ENCODE results near the gene ZFP42. TPM values are rescaled to one million over a fixed set of nuclear protein-coding genes. Genes with fewer than 3 reads are reported as not detected.
A peak's percentile ranks its signal among the peaks of the same experiment; 100 is the strongest.

ZFP42 gene
- total RNA-seq, 1 donor from 2014 or later, result not detected

DNA sequence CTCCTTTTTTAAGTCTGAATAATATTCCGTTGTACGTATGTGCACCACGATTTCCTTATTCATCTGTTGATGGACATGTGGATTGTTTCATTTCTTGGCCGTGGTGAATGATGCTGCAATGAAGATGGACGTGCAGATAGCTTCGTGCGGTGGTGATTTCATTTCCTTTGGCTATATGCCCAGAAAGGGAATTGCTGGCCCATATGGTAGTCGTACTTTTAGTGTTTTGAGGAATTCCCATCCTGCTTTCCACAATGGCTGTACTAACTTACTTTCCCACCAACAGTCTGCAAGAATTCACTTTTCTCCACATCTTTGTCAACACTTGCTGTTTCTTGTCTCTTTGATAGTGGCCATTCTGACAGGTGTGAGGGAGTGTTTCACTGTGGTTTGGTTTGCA is 12.8 kb downstream of the ZFP42 start:
- ATAC-seq, result no peak
- Histone ChIP-seq H3K27me3 (ENCODE audit: low read depth) (no peaks in the 10 kb centered on the region), H3K4me3 (no peak overlapping the region), H3K9me3 (no peaks in the 10 kb centered on the region), H3K27ac (no peak overlapping the region), H3K4me1 (no peaks in the 10 kb centered on the region), H3K36me3 (no peaks in the 10 kb centered on the region)
- TF ChIP-seq, protein P1, sequence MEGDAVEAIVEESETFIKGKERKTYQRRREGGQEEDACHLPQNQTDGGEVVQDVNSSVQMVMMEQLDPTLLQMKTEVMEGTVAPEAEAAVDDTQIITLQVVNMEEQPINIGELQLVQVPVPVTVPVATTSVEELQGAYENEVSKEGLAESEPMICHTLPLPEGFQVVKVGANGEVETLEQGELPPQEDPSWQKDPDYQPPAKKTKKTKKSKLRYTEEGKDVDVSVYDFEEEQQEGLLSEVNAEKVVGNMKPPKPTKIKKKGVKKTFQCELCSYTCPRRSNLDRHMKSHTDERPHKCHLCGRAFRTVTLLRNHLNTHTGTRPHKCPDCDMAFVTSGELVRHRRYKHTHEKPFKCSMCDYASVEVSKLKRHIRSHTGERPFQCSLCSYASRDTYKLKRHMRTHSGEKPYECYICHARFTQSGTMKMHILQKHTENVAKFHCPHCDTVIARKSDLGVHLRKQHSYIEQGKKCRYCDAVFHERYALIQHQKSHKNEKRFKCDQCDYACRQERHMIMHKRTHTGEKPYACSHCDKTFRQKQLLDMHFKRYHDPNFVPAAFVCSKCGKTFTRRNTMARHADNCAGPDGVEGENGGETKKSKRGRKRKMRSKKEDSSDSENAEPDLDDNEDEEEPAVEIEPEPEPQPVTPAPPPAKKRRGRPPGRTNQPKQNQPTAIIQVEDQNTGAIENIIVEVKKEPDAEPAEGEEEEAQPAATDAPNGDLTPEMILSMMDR (IDR thresholded peaks at IDR 0.05), result no peak
- no peak for DNase-seq
- intact Hi-C loops (cut with DNase I), result no loop called here

DNA sequence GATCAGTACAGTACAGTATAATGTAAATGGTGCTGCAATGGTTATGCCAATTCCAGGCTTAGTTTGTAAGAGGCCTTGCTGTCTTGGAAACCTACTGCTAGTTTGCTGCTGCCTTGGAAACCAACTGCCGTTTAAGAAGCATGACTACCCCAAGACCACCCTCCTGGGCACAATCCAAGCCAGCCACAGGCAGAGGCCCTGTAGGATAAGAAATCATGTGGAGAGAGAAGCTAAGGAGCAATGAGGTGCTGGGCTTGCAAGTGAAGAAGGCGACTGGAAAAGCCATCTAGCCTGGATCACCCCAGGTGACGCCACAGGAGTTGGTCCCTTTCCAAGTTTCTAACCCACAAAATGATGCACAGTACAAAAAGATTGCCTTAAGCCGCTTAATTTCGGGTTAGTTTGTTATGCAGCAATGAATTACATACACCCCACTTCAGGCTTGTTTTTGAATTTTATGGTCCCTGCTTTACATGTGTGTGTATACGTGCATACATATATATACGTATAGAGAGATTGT is 16.9 kb downstream of the ZFP42 start:
- Histone ChIP-seq H3K9me3 (no peaks in the 10 kb centered on the region), H3K36me3 (no peaks in the 10 kb centered on the region), H3K4me1 (no peaks in the 10 kb centered on the region), H3K27ac (no peak overlapping the region), H3K27me3 (ENCODE audit: low read depth) (no peaks in the 10 kb centered on the region), H3K4me3 (no peak overlapping the region)
- no peak for ATAC-seq
- no peak for DNase-seq
- intact Hi-C loops (cut with DNase I), result no loop called here
- TF ChIP-seq, protein P1 (IDR thresholded peaks at IDR 0.05), result no peak

DNA sequence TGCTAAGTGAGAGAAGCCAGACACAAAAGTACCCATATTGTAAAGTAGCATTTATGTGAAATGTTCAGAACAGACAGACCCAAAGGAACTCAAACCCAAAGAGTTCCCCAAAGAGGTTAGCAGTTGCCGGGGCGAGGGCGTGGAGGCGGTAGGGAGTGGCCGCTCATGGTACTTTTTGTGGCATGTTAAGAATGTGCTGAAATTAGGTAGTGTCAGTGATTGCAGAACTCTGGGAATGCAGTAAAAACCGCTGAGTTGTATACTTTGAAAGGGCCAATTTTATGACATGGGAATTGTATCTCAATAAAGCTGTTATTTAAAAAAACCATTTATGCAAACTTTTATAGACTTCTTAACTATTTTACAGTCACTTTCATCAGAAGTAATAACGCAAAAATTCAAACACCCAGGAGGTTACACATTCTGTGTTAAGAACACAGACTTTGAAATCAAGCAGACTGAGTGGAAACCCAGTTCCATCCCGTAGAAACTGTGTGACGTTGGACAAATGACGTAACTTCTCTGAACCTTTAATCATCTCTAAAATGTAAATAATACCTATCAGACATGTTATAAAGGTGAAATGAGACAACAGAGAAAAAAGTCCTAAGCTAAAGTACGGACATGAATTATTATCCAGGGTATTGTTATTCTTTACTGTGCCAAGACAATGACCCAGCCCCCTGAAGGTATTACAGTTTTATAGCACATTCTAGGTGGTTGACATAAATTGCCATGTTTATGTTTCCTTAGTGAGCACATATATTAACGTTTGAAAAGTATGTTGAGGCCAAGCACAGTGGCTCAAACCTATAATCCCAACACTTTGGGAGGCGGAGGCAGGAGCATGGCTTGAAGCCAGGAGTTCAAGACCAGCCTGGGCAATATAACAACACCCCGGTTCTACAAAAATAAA is 19.7 kb downstream of the ZFP42 start:
- H3K9me3 ChIP-seq, result no peaks in the 10 kb centered on the region
- H3K27ac ChIP-seq, result no peak overlapping the region
- DNase-seq, result no peak
- intact Hi-C loops (cut with DNase I), result no loop called here
- no peaks in the 10 kb centered on the region for H3K4me1 ChIP-seq
- H3K27me3 ChIP-seq (ENCODE audit: low read depth), result no peaks in the 10 kb centered on the region
- peak; percentile 42 to 45 for ATAC-seq
- no peak overlapping the region for H3K4me3 ChIP-seq
- TF ChIP-seq, protein P1 (IDR thresholded peaks at IDR 0.05), result no peak
- H3K36me3 ChIP-seq, result no peaks in the 10 kb centered on the region

DNA sequence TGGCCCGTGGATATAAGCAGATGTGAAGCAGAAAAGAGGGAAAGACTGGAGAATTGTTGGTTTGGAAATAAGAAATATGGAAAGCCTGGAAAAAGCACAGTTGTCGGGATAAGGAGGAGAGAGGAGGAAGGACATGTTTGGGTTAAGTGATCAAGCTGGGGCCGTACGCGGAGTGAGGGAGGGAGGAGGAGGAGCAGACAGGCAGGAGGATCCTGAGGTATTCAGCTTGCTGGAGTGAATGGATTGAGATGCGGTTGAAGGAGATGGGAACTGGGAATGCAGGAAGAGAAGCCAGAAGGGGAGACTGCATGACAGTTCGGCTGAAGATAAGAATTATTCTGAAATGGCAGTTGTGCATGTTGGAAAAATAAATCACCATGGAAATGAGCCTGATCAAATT is 21.2 kb downstream of the ZFP42 start:
- no peaks in the 10 kb centered on the region for H3K4me1 ChIP-seq
- no peaks in the 10 kb centered on the region for H3K9me3 ChIP-seq
- H3K27ac ChIP-seq, result no peak overlapping the region
- intact Hi-C loops (cut with DNase I), result no loop called here
- no peak overlapping the region for H3K4me3 ChIP-seq
- ATAC-seq (no peak), DNase-seq (no peak)
- TF ChIP-seq, protein P1 (IDR thresholded peaks at IDR 0.05), result no peak
- no peaks in the 10 kb centered on the region for H3K27me3 ChIP-seq (ENCODE audit: low read depth)
- H3K36me3 ChIP-seq, result no peaks in the 10 kb centered on the region

DNA sequence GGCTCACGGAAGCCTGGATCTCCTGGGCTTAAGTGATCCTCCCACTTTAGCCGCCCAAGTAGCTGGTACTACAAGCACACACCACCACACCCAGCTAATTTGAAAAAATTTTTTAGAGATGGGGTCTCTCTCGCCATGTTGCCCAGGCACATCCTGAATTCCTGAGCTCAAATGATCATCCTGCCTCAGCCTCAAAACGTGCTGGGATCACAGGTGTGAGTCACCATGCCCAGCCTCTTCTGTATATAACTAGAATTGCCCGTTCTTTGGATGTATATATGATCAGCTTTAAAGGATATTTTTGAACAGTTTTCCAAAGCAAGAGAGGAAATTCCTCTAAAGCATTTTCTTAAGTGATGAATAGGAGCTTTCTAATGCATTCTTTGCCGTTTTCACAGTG is 22.7 kb downstream of the ZFP42 start:
- TF ChIP-seq, protein P1 (IDR thresholded peaks at IDR 0.05), result no peak
- no peak for ATAC-seq
- no peak overlapping the region for H3K27ac ChIP-seq
- H3K4me1 ChIP-seq, result no peaks in the 10 kb centered on the region
- intact Hi-C loops (cut with DNase I), result no loop called here
- H3K4me3 ChIP-seq, result no peak overlapping the region
- H3K9me3 ChIP-seq, result no peaks in the 10 kb centered on the region
- H3K27me3 ChIP-seq (ENCODE audit: low read depth), result no peaks in the 10 kb centered on the region
- H3K36me3 ChIP-seq, result no peaks in the 10 kb centered on the region
- DNase-seq, result no peak
